ENCODE results near the gene ILF2.
A peak's percentile ranks its signal among the peaks of the same experiment; 100 is the strongest.
"Not testable (repeated sequence)": the region's sequence is repeated elsewhere in the genome, so short reads cannot be mapped to it uniquely, and the experiment has no call there.

The ILF2 gene

GRCh38 chr1:153679337-153680119, 8.7 kb upstream of the ILF2 start:
- no peak for DNase-seq

GRCh38 chr1:153678519-153679336, 7.9 kb upstream of the ILF2 start, which contains the start of gene NPR1:
Gene NPR1 (plus strand): TSS chr1:153678688. CDS start chr1:153679109, 421 bp downstream.
- no peak for DNase-seq

GRCh38 chr1:153677718-153678518, 7.1 kb upstream of the ILF2 start:
- DNase-seq = peak in 7 of 14 donors; percentile 4 to 39 (median 22)

- no peak for DNase-seq
Measured at GRCh38 chr1:153673511-153673910, 2.7 kb upstream of the ILF2 start.

- peak in 1 of 14 donors; percentile 28 for DNase-seq
Measured at GRCh38 chr1:153671628-153672353, 998 bp upstream of the ILF2 start.

- DNase-seq = no peak
Measured at GRCh38 chr1:153670257-153670858, 435 bp downstream of the ILF2 start.

- DNase-seq = no peak
Measured at GRCh38 chr1:153669606-153670005, 1.2 kb downstream of the ILF2 start.

GRCh38 chr1:153668672-153669071, 2.1 kb downstream of the ILF2 start:
- not testable (repeated sequence) for DNase-seq

GRCh38 chr1:153667439-153667838, 3.4 kb downstream of the ILF2 start:
- no peak for DNase-seq

- DNase-seq = no peak
Measured at GRCh38 chr1:153663211-153663610, 7.6 kb downstream of the ILF2 start.

- no peak for DNase-seq
Measured at GRCh38 chr1:153662269-153662668, 8.5 kb downstream of the ILF2 start.

- no peak for DNase-seq
Measured at GRCh38 chr1:153661111-153661708, 9.6 kb downstream of the ILF2 start.

GRCh38 chr1:153659656-153660055, 11.1 kb downstream of the ILF2 start:
- DNase-seq = no peak

- DNase-seq = no peak
Measured at GRCh38 chr1:153659175-153659534, 11.6 kb downstream of the ILF2 start.

- peak; percentile 23 to 98 (median 88) for DNase-seq
Measured at GRCh38 chr1:153658400-153659174, 12.2 kb downstream of the ILF2 start, which contains the start of gene SNAPIN. Gene SNAPIN (plus strand): TSS chr1:153658703. CDS start chr1:153658744, 41 bp downstream.

- no peak for DNase-seq
Measured at GRCh38 chr1:153655333-153655732, 15.5 kb downstream of the ILF2 start.

GRCh38 chr1:153652805-153653500, 17.8 kb downstream of the ILF2 start:
- DNase-seq = no peak

GRCh38 chr1:153651771-153652170, 19.0 kb downstream of the ILF2 start:
- no peak for DNase-seq

GRCh38 chr1:153649863-153650235, 20.9 kb downstream of the ILF2 start:
- DNase-seq = peak in 12 of 14 donors; percentile 14 to 81 (median 66)
